Activated CD8-positive, alpha-beta memory T cell treated with anti-CD3 and anti-CD28 coated beads for 24 hours (primary cell): ENCODE data around the gene RBBP4.
A peak's percentile ranks its signal among the peaks of the same experiment; 100 is the strongest.
"Not testable (repeated sequence)": the region's sequence is repeated elsewhere in the genome, so short reads cannot be mapped to it uniquely, and the experiment has no call there.

Experiments used
- DNase-seq: peaks from one replicate; pipeline ENCODE4 v3.0.0-alpha.2; 2020

The RBBP4 gene

DNA sequence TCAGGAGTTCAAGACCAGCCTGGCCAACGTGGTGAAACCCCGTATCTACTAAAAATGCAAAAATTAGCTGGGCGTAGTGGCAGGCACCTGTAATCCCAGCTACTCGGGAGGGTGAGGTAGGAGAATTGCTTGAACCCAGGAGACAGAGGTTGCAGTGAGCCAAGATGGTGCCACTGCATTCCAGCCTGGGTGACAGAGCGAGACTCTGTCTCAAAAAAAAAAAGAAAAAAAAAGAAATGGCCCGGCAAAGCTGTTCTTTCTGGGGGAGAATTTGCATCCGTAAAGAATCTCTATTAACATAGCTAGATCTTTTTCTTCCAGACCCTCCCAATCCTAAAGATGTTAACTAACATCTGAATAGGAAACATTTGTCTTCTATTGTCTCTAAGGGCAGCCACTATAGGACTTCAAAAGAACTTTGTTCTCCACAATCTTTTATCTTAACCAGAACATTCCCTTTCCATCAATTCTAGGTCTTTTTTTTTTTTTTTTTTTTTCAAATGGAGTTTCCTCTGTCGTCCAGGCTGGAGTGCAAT lies 8.6 kb upstream of the RBBP4 start:
- not testable (repeated sequence) for DNase-seq

DNA sequence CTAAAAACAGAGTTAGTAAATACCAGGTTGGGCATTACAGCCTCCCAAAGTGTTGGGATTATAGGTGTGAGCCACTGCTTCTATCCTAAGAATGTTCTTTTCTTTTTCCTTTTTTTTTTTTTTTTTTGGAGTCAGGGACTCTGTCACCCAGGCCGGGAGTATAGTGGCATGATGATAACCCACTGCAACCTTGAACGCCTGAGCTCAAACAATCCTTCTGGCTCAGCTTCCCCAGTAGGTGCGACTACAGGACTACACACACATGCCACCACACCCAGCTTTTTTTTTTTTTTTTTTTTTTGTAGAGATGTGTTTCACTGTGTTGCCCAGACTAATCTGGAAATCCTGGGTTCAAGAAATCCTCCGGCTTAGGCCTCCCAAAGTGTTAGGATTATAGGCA lies 6.6 kb upstream of the RBBP4 start:
- no peak for DNase-seq

DNA sequence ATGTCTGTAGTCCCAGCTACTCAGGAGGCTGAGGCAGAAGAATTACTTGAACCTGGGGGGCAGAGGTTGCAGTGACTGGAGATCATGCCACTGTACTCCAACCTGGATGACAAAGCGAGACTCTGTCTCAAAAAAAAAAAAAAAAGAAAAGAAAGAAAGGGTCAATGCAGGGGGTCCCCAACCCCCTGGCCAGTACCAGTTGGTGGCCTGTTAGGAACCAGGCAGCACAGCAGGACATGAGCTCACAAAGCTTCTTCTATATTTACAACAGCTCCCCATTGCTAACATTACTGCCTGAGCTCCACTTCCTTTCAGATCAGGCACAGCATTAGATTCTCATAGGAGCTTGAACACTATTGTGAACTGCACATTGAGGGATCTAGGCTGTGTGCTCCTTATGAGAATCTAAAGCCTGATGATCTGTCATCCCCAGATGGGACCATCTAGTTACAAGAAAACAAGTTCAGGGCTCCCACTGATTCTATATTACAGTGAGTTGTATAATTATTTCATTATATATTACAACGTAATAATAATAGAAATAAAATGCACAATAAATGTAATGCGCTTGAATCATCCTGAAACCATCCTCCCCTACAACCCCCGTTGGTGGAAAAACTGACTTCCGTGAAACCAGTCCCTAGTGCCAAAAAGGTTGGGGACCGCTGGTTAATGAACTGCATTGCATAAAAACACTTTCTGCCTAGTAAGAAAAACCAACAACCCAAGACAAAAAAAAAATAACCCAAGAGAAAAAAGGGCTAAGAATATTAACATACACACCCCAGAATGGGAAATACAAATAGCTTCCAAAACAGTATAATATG lies 3.5 kb upstream of the RBBP4 start:
- no peak for DNase-seq

DNA sequence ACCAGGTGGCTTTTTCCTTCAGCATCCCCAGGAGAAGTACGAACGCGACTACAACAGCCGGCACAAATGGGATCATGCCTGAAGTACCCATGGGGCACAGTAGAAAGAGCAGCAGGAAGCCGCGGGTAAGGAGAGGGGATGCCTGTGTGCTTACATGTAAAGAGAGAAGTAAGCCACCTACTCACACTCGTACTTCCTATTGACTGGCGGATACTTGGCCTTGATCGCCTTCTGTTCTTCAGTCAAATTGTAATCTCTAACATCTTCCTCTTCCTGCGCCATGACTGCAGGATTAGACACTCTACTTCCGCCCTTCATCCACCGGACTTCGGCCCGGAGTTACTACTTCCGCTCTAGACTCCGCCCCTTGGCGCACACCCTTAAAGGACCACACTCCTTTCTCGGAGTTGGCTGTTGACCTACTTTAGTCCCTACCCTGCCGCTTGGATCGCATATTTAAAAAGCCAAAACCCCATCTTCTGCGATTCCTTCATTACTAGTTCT lies 708 bp upstream of the RBBP4 start, which contains the start of gene ZBTB8OS:
Gene ZBTB8OS, minus strand, starts transcription at position 303 of the 504 bp plus-strand sequence. Its CDS starts 21 bp downstream, at position 282.
- peak; percentile 89 for DNase-seq

DNA sequence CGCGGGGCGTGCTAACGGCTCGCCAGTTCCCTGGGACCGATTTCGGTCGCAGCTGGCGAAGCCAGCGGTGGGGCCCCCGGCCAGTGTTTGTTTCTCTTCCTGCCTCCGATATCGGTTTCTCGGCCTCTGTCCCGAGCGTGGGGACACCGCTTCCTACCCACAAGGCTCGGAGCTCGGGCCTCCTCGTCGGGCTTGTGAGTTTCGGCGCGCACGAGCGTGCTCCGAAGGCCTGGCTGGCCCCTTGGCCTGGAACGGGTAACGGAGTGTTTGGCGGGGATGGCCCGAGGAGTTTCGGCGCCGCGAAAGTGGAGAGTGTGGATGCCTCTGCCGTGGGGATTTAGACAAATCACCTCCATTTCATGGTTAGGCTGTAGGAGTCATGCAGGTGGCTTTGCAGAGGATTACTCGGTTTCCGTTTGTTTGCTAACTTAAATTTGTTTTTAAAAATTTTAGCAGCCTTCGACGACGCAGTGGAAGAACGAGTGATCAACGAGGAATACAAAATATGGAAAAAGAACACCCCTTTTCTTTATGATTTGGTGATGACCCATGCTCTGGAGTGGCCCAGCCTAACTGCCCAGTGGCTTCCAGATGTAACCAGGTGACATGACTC lies 559 bp downstream of the RBBP4 start:
- DNase-seq: no peak

DNA sequence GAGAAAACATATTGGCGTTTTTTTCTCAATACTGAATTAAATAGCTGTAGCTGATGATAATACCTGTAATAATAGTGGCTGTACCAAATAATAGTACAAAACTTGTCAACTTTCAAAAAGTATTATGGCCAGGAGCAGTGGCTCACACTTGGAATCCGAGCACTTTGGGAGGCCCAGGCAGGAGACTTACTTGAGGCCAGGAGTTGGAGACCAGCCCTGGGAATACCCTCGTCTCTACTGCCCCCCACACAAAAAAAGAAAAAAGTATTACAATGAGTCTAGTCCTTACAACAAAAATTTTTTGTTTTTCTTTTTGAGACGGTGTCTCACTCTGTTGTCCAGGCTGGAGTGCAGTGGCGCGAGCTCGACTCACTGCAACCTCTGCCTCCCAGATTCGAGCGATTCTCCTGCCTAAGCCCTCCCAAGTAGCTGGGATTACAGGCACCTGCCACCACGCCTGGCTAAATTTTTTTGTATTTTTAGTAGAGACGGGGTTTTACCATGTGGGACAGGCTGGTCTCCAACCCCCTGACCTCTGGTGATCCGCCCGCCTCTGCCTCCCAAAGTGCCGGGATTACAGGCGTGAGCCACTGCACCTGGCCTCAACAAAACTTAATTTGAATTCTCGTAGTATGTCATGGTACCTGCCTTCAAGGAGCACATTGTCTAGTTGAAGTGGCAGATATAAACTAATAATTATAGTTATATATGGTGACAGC lies 1.4 kb downstream of the RBBP4 start:
- DNase-seq: peak; percentile 17

DNA sequence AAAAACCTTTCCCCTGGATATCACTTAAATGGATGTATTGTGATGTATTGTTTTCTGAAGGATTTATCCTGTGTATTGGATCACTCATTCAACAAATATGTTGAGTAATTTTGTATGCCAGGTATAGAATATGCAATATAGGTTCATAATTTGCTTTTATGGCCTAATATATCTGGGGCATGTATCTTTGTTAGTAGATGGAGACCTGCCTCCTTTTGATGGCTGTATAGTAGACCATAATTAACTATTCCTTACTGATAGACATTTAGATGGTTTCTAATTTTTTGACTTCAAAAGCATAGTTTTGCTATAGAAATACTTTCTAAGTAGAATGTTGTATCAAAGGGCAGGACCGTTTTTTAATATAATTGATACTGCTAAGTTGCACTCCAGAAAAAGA lies 8.6 kb downstream of the RBBP4 start:
- DNase-seq: no peak

DNA sequence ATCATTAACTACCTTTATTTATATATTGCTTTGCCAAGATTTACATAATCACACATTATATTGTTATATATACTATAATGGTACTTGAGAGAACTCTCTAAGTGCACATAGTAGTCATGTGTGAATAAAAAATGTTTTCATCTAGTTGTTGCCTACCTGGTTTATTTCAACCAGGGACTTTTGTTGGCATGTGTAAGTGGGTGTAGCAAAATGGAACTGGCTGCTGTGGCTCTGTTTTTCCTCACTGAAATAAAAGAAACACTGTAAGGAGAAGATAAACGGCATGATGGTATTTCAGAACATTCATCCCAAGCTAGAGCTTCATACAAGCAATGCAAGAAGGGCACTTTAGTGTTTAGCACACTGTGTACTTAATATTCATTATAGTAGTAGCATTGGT lies 14.9 kb downstream of the RBBP4 start:
- no peak for DNase-seq

DNA sequence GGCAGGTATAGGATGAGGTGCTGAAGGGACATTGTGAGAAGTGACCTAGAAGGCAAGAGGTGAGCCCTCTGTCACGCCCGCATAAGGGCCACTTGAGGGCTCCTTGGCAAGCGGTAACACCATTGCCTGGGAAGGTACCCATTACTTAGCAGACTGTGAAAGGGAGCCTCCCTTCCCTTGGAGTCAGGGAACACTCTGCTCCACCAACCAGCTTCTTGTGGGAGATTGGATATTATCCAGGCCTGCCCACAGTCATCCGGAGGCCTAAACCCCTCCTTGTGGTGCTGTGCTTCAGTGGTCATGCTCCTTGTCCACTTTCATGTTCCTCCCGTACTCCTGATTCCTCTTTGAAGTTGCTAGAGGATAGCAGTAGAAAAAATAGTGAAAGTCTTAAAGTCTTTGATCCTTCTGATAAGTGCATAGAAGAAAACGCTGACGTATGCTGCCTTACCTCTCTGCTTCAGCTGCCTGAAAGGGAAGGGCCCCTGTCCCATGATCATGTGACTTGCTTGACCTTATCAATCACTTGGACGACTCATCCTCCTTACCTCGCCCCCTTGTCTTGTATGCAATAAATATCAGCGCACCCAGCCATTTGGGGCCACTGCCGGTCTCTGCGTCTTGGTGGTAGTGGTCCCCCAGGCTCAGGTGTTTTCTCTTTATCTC lies 16.0 kb downstream of the RBBP4 start:
- DNase-seq: peak; percentile 50

DNA sequence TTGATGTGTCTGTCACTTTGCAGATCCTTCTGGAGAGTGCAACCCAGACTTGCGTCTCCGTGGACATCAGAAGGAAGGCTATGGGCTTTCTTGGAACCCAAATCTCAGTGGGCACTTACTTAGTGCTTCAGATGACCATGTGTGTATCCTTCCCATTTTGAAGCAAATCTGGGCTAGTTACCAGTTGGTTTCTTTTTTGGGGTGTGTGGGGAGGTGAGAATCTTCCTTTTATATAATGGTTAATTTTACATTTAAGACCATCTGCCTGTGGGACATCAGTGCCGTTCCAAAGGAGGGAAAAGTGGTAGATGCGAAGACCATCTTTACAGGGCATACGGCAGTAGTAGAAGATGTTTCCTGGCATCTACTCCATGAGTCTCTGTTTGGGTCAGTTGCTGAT lies 17.7 kb downstream of the RBBP4 start:
- DNase-seq: not testable (repeated sequence)

DNA sequence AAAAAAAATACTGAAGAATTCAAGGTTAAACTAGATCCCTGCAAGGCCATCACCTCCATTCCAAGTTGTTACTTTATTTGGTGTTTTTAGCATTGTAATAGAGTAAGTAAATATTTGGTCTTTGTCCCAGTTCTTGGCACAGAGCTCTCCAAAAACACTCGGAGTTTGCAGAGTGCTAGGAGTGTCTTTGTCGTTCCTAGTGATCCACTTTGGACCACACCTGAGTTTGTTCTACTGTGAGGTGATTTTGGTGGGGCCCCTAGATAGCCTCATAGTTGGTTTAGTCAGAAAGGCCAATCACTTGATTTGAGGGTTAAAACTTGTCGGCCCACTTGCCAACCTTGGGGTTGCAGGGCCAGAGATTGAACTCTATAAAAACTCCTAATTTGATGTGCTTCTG lies 25.9 kb downstream of the RBBP4 start:
- peak; percentile 35 for DNase-seq

DNA sequence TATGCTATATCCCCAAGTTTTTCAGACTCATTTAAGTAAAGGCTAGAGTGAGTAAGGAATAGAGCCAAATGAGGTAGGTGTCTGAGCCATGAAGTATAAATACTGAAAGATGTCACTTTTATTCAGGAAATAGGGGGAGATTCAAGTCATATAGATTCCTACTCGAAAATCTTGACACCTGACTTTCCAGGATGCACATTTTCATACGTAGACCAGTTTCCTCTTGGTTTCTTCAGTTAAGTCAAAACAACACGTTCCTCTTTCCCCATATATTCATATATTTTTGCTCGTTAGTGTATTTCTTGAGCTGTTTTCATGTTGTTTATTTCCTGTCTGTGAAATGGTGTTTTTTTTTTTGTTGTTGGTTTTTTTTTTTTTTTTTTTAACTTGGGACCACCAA lies 29.0 kb downstream of the RBBP4 start:
- not testable (repeated sequence) for DNase-seq

DNA sequence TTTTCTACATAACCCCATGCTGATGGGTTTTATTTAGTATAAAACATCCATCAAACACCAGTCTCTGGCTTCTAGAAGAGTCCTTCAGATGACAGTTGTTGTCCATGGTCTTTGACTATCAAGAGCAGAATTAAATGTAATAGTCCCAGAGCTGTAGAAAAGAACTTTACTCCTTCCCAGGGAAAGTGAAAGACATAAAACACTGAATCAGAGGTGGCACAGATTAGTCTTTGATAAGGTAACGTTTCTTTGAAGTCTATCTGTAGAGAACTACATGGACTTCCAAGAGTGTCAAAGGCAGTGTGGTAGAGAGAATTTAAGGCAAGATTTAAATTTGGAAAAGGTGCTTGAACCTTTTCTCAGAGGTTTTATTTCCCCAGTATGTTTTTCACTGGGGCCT lies 29.6 kb downstream of the RBBP4 start:
- no peak for DNase-seq

DNA sequence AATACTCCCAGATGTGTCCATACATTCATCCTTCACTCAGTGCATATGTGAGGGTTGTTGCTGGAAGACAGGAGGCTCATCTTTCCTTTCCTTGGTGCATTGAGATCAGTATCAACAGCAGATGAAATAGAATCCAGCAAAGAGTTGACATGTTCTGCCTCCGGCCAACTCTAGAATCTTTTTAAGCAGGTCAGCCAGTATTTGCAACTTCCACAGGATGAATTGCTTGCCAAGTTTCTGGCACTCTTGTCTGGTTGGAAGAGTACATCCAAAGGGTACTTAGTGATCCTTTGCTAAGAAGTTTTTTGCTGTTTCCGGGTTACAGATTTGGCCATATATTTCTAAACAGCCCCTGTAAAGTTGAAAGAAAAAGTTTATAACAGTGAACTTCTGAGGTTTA lies 30.5 kb downstream of the RBBP4 start:
- DNase-seq: no peak

DNA sequence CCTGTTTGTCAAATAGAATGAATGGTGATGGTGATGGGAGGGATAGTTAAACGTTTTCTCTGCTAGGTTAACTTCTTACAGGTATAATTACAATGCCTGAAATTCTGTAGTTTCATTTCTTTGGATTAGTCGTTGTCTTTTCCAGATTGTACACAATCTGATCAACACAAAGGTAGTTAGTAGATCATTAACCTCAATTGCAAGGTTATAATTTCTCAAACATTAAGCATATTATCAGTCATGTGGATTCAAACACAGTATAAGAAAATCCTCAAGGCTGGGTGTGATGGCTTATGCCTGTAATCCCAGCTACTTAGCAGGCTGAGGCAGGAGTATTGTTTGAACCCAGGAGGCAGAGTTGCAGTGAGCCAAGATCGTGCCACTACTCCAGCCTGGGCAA lies 31.0 kb downstream of the RBBP4 start:
- DNase-seq: no peak

DNA sequence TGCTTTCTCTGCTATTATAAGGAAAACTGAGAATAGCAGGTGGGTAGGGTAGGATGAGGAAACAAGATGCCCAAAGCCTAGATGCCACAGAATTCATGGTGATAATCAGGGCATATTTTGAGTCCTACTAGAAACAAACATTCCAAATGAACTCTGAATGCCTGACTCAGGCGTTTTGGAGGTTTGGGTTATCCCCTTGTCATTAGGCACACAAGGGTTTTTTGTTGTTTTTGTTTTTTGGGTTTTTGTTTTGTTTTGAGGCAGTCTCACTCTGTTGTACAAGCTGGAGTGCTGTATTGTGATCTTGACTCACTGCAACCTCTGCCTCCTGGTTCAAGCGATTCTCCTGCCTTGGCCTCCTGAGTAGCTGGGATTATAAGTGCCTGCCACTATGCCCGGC lies 32.4 kb downstream of the RBBP4 start:
- DNase-seq: no peak

DNA sequence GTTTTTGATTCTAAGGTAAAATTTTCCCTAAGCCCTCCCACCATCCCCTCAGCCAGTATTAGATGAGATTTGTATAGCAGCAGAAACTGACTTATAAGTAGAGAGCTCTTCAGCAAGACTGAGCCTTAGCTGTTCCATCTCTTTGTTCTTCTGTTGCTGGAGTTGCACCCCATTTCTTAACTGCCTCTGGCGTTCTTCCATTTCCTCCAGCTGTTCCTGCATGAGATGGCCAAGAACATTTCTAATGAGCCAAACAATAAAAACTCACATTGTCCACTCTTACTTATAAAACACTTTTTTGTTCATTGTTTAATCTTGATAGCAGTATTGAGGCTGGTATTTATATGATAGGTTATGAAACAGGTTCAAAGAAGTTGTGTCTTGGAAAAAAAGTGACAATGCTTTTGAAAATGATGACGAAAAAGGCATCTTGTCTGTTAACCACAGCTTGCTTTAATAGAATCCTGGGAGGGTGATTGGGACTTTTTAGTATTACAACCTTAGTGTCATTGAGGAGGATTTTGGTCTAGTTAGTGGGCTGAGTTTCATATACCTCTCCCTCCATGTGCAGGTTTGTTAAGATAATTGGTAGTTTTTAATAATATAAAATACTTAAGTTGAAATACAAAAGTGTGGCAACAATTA lies 33.3 kb downstream of the RBBP4 start:
- DNase-seq: no peak

DNA sequence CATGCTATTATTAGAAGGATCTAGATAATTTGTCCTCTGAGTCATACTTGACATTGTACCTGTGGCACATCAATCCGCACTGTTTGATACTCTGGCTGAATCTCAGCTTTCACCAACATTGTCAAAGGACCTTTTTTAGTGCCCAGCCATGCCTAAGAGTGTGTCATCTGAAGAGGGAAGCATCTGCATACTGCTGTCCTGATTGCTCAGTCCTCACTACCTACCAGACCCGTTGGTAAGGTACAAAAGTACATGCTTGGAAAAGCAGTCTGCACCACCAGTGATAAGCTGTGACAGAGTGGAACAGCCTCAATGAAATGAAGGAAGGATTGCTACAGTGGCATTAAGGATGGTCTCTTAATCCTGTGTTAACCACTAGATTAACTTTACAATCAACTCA lies 34.5 kb downstream of the RBBP4 start:
- no peak for DNase-seq

DNA sequence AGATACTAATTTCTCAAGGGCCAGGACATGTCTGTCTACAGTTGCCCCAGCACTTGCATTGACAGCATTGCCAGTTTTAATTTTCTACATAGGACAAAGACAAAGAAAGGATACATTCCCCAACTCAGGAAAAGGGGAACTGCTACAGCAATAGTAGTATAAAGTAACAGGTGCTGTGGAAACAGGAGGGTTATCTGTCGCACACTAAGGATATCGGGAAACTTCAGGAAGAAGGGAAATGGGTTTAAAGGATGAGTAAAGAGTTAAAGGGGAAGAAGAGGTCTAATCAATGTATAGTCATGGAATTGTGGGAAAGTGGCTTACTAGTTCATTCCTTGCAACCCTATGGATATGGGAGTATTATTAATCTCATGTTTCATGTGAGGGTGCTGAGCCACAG lies 35.4 kb downstream of the RBBP4 start:
- no peak for DNase-seq

DNA sequence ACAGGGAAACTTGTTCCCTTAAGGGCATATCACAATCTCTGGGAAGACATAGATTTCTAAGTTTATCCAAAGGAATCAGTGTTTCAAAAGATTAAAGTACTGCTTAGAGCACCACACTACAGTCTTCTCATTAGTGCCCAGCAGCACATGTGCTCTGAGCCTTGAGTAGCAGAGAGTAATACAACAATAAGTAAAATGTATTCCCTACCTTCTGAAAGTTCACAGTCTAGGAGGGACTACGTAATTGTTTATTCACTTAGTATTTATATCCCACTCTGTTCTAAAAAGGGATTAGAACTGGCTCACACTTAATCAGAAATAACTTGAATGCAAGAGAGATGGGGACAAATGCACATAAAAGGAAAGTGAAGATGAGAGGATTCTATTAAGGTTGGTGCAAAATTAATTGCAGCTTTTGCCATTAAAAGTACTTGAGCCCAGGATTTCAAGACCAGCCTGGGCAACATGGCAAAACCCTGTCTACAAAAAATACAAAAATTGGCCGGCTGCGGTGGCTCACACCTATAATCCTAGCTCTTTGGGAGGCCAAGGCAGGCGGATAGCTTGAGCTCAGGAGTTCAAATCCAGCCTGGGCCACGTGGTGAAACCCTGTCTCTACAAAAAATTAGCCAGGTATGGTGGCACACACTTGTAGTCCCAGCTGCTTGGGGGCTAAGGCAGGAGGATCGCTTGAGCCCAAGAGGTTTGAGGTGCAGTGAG lies 42.6 kb downstream of the RBBP4 start:
- DNase-seq: no peak

DNA sequence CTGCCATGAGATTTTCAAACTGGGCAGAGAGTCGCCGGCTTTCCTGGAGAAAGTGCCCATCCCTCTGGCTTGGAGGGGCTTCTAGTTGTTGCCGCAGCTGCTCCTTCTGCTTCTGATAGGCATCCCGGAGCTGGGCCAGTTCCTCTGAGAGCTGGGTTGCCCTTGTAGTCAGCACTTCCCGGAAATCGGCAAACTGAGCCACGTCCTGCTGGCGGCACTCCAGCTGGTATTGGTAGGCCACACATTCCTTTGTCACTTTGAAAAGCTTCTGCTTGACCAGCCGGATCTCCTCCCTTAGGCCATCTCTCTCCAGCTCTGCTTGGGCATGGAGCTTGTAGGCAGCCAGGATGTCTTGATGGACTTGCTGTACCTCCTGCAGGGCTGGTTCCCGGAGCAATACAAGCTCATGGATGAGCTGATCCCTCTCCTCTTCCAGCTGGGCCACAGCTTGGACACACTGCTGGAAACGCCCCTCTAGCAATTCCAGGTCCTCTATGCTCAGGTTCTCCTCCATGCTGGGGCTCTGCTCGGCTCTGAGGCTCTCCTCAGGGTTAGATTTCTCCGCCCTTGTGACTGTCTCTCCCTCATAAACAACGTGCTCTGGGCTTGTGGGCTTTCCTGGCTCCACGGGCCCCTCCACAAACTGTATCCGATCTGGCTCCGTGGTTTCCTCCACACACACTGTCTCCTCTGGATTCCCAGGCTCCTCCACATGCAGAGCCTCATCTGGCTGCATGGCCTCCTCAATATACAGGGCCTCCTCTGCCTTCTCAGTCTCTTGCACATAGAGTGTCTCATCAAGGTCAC lies 44.3 kb downstream of the RBBP4 start:
- DNase-seq: no peak
